IPS-18a (cell line): ENCODE measurements around the gene ZDHHC11B.
"Not testable (repeated sequence)": the region's sequence is repeated elsewhere in the genome, so short reads cannot be mapped to it uniquely, and the experiment has no call there.

Experiments used
- H3K27ac ChIP-seq: one replicate; pipeline ENCODE4 v1.5.1; 2013; ENCODE audit warnings: low read length
- H3K27me3 ChIP-seq: one replicate; pipeline ENCODE4 v1.6.1; 2013; ENCODE audit warnings: mild to moderate bottlenecking, low read length; ENCODE audit not compliant: control insufficient read depth, insufficient read depth
- H3K36me3 ChIP-seq: one replicate; pipeline ENCODE4 v1.6.1; 2013; ENCODE audit warnings: low read depth, low read length; ENCODE audit not compliant: control insufficient read depth
- H3K4me1 ChIP-seq: one replicate; pipeline ENCODE4 v1.6.1; 2013; ENCODE audit warnings: low read depth, low read length; ENCODE audit not compliant: control insufficient read depth
- H3K4me3 ChIP-seq: one replicate; pipeline ENCODE4 v1.5.1; 2013; ENCODE audit warnings: low read length
- H3K9ac ChIP-seq: one replicate; pipeline ENCODE4 v1.6.1; 2013; ENCODE audit warnings: mild to moderate bottlenecking, low read length, moderate library complexity
- H3K9me3 ChIP-seq: one replicate; pipeline ENCODE4 v1.6.1; 2013; ENCODE audit warnings: low read depth, low read length; ENCODE audit not compliant: control insufficient read depth

ZDHHC11B gene

DNA sequence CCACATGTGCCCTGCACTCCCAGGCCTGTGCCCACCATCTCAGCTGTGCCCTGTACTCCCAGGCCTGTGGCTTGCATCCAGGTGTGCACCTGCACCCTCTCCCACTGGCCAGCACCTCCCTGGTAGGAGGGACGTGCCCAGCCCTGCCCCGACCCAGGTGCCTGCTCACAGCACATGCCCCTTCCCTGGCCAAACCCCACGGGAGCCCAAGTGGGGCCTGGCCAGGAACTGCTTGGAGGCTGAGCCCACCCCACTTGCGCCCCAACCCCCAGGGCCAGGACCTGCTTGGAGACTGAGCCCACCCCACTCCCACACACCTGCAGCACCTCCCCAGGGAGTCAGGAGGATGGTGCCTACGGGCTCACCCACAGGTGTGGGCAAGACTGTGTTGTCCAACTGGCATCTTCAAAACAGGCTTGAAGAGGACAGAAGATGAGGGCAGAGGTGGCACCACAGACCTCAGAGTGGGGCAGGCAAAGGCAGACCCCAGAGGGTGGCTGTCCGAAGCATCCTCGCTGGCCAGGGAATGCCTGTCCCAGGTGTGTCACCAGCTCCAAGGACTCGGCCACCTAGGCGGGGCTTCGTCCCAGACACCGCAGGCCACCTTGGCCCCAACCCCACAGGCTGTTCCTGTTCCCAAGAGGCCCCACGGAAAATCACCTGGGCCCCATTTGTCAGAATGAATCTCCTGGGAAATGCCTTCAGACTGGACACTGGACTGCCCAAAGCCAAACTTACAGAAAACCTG lies 10.8 kb downstream of the ZDHHC11B start:
- Histone ChIP-seq H3K36me3 (no peaks in the 10 kb centered on the region), H3K27ac (no peak overlapping the region), H3K4me3 (no peak overlapping the region), H3K9me3 (no peaks in the 10 kb centered on the region), H3K4me1 (no peaks in the 10 kb centered on the region), H3K9ac (no peak overlapping the region), H3K27me3 (no peaks in the 10 kb centered on the region)

DNA sequence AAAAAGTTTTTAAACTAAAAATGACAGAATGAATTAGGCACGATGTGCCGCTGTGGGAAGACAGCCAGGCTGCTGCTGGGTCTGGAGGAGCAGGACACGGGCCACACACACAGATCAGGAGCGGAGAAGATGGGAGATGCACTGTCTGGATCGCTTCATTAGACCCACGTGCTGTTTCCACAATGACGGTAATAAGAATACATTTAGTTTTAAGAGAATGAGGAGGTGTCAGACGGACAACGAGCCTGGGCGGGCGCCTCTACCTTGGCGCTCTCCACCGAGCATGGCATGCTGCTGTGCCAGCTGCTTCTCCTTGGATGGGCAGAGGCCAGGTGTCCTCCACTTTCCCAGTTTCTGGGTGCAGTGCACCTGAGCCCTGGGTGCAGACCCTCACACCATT lies 11.6 kb downstream of the ZDHHC11B start:
- not testable (repeated sequence) for H3K9ac ChIP-seq, H3K9me3 ChIP-seq, H3K36me3 ChIP-seq, H3K27ac ChIP-seq, H3K27me3 ChIP-seq, H3K4me3 ChIP-seq, H3K4me1 ChIP-seq

DNA sequence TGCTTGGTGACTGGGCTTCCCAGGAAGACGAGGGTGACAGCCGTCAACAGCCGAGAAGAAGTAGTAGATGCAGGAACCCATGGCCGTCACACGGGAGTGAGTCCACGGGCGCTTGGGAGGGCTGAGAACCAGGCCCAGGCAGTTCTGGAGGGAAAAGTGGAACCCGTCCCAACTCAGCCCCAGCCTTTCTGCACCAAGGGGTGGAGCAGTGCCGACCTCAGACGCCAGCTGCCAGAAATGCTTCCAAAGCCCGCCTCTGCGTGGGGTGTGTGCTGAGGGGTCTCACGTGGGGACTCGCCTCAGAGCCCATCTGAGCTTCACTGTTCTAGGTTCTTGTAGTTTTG lies 12.0 kb downstream of the ZDHHC11B start:
- H3K9me3 ChIP-seq, H3K36me3 ChIP-seq, H3K27me3 ChIP-seq, H3K4me3 ChIP-seq, H3K27ac ChIP-seq, H3K9ac ChIP-seq, H3K4me1 ChIP-seq: not testable (repeated sequence)

DNA sequence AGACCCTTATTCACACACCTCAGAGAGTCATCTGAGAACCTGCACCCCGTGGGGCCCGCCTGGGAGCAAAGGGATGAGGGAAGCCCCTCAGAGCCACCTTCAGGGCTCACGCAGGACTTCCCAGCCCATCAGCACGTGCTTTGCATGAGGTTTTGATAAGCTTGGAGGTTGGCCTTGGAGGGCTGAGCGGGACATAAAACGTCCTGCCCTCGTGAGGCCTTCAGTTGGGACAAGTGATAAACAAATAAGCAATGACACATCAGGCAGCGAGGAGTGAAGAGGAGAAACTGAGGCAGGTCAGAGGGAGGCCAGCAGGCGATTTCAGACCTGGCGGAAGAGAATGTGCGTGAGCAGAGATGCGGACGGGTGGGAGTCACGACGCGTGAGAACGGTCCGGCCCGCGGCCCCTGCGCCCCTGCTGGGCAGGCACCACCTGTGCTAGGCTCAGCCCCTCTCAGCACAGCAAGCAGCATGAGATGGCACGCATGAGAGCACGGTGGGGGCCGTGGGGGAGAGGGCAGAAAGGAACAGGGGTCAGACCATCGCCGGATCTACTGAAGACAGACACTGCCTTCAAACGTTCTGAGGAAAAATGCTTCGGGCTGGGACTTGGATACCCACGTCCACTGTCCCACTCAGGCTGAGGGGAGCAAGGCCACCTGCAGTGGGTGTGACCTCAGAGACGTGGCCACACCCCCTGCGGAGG lies 12.5 kb downstream of the ZDHHC11B start:
- not testable (repeated sequence) for H3K4me1 ChIP-seq, H3K36me3 ChIP-seq, H3K4me3 ChIP-seq, H3K9ac ChIP-seq, H3K27ac ChIP-seq, H3K9me3 ChIP-seq, H3K27me3 ChIP-seq

DNA sequence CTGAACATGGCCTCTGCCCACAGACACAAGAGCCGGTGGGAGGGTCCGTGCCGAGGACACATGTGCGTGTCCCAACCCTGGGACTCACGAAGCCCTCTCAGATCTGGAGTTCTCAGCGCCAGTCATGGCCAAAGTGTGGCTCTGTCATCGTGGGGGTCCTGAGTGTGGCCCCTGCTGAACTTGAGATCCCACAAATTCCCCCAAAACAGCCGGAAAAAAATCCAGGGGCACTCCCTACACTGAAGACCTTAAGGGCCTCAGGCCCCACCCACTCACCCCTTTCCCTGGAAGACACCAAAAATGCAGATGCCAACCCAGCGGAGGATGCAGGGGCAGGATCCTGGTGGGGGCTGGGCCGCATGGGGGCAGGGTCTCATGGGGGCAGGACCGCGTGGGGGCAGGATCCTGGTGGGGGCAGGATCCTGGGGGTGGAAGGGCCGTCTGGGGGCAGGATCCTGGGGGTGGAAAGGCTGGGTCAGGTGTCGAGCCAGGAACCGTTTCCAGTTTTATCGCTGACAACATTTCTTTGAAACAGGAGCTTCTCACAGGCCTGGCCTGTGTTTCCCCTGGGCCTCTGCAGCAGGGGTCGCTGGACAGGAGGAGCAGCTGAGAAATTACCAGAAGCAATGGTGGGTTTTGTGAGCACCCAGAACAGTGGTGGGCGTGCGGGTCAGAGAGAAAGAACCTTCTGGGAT lies 13.3 kb downstream of the ZDHHC11B start:
- H3K9ac ChIP-seq, H3K9me3 ChIP-seq, H3K4me1 ChIP-seq, H3K36me3 ChIP-seq, H3K27ac ChIP-seq, H3K27me3 ChIP-seq, H3K4me3 ChIP-seq: not testable (repeated sequence)

DNA sequence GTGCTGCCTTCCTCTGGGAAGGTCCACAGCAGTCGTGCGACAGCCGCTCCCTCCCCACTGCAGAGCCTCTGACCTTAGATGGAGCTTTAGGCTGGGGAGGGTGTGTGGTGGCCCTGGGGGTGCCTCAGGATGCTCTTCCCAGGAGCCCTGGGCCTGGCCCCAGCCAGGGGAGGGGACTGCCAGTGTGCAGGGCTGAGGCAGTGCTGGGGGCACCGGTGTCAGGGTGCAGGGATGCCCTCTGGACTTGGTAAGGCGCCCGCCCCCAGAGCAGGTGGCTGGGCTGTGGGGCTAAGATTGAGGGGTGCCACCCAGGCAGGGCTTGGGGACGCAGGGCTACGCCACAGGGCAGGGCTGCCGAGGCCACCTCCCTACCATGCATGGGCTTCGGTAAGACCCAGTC lies 13.9 kb downstream of the ZDHHC11B start:
- not testable (repeated sequence) for H3K4me3 ChIP-seq, H3K27me3 ChIP-seq, H3K9ac ChIP-seq, H3K9me3 ChIP-seq, H3K27ac ChIP-seq, H3K36me3 ChIP-seq, H3K4me1 ChIP-seq

DNA sequence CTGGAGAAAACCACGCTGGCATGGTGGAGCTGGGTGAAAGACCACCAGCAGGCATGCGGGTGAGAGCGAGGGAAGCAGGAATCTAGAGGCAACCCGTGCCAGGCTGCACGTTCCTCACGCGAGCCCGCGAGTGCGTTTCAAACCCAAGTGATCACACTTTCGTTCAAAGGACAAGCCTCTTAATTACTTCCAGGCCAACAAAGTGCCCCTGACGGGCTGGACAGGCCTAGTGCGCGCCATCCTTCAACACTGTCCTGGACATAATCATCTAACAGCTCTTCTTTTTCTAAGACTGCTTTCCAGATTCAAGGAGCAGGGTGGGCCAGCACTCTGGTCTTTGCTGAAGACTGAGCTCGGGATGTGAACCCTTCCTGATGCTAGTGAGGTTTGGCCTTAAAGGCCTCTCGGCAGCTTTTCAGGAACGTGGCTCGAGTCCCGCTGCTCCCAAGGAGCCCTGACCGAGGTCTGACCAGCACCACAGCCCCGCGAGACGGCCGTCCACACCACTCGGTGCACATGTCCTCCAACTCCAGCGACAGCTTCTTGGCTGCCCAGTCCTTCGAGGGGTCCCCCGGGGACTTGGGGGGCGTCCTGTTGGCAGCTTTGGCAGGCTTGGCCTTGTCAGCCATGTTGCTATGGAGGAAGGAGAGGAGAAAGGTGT lies 14.9 kb downstream of the ZDHHC11B start:
- H3K27me3 ChIP-seq, H3K9me3 ChIP-seq, H3K36me3 ChIP-seq, H3K4me1 ChIP-seq, H3K4me3 ChIP-seq, H3K27ac ChIP-seq, H3K9ac ChIP-seq: not testable (repeated sequence)

DNA sequence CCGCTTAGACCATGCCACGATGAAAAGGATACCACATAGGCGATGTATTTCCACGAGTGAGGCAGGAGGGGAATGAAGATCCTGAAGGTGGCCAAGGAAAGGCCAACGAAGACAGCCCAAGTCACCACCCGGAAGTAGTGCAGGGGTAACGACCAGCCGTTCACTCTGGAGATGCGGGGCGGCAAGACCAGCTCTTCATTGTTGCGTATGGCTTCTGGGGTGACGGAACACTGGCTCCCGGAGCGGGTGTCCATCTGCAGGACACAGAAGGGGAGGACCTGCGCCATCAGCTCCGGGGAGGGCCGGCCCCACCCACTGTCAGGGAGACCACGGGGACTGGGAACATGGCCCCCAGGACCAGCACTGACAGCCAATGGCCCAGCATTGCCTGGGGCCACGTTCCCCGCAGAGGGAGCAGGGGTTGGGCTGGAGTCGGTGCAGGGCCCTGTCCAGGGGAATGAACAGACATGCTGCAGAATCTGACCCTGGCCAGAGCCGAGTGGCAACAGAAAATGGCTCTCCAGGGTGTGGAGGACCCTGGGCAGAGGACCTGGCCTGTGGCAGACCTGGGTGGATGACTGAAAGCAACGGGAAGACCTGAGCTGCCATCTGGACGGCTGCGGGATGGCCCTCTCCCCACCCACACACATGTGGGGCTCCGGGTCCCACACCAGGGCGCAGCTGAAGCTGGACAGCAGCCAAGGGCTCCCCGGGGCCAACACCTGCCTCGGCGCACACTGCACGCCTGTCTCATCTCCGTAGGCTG lies 17.7 kb downstream of the ZDHHC11B start:
- H3K27me3 ChIP-seq: no peaks in the 10 kb centered on the region
- no peak overlapping the region for H3K4me3 ChIP-seq
- H3K9ac ChIP-seq: no peak overlapping the region
- H3K9me3 ChIP-seq: no peaks in the 10 kb centered on the region
- H3K36me3 ChIP-seq: no peaks in the 10 kb centered on the region
- no peak overlapping the region for H3K27ac ChIP-seq
- no peaks in the 10 kb centered on the region for H3K4me1 ChIP-seq

DNA sequence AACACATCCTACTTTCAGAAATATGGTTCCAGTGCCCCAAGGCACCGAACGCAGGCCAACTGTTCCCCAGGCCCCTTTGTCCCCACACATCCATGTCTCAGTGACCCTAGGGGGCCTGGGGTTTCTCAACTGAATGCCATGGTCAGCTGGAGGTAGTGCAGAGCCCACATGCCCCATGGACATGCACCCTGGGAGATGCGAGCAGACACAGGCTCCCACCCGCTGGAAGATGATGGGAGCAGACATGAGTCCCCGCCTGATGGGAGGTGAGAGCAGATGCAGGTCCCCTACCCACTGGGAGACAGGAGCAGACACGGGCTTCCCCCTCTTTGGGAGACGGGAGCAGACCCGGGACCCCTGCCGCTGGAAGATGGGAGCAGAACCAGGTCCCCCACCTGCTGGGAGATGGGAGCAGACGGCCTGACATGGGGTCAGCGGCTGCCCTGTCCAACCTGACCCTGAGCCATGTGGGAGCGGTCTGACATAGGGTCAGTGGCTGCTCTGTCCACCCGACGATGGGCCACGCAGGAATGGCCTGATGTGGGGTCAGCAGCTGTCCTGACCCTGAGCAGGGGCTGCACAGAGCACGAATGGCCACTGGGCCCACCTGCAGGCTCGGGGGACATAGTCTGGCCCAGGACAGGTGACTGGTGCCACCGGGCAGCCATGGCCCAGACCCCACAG lies 18.4 kb downstream of the ZDHHC11B start:
- no peak overlapping the region for H3K27ac ChIP-seq
- H3K27me3 ChIP-seq: no peaks in the 10 kb centered on the region
- H3K4me1 ChIP-seq: no peaks in the 10 kb centered on the region
- no peaks in the 10 kb centered on the region for H3K9me3 ChIP-seq
- no peak overlapping the region for H3K9ac ChIP-seq
- no peak overlapping the region for H3K4me3 ChIP-seq
- no peaks in the 10 kb centered on the region for H3K36me3 ChIP-seq

DNA sequence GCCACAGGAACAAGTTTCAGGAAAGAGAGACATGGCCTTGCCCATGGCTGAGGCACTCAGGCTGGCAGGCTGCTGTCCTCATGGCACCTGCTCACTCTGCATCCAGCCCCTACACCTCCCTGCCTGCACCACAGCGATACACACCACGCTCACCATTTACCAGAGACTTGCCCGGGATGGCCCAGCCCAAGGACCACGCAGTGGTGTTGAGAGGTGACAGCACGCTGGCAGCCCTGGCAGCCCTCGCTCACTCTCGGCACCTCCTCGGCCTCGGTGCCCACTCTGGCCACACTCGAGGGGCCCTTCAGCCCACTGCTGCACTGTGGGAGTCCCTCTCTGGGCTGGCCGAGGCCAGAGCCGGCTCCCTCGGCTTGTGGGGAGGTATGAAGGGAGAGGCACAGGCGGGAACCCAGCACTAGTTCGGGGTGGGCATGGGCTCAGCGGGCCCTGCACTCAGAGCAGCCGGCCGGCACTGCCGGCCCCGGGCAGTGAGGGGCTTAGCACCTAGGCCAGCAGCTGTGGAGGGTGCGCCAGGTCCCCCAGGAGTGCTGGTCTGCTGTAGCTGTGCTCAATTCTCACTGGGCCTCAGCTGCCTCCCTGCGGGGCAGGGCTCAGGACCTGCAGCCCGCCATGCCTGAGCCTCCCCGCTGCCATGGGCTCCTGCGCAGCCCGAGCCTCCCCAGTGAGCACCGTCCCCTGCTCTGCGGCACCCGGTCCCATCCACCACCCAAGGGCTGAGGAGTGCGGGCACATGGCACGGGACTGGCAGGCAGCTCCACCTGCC lies 20.3 kb downstream of the ZDHHC11B start:
- H3K27ac ChIP-seq: no peak overlapping the region
- no peak overlapping the region for H3K9ac ChIP-seq
- H3K4me1 ChIP-seq: no peaks in the 10 kb centered on the region
- no peaks in the 10 kb centered on the region for H3K27me3 ChIP-seq
- no peak overlapping the region for H3K4me3 ChIP-seq
- no peaks in the 10 kb centered on the region for H3K9me3 ChIP-seq
- H3K36me3 ChIP-seq: no peaks in the 10 kb centered on the region
